ENCODE data around the gene TAF1A.

The TAF1A gene

GRCh38 chr1:222535455-222535854 lies 54.3 kb downstream of the TAF1A start:
- DNase-seq (ENCODE audit: low spot score), result no peak

DNA sequence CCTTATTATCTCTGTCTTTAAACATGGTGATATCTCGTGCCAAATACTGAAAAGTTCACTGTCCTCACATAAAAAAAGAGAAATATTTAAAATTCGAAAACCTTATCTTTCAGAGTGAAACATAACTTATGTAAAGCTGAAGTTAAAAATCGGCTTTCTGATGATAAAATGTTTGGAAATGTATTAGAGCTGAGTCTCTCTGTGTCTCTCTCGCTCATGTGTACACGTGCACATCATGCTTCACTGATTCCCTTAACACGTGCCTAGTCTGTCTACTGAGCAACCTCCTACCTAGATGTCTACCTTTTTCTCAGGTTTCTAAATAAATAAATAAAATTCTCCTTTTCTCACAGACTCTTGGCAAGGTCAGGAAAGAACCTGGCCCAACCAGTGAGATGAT lies 58.9 kb downstream of the TAF1A start:
- DNase-seq (ENCODE audit: low spot score), result no peak

- DNase-seq (ENCODE audit: low spot score), result no peak
Measured at GRCh38 chr1:222529916-222530315, 59.8 kb downstream of the TAF1A start.

DNA sequence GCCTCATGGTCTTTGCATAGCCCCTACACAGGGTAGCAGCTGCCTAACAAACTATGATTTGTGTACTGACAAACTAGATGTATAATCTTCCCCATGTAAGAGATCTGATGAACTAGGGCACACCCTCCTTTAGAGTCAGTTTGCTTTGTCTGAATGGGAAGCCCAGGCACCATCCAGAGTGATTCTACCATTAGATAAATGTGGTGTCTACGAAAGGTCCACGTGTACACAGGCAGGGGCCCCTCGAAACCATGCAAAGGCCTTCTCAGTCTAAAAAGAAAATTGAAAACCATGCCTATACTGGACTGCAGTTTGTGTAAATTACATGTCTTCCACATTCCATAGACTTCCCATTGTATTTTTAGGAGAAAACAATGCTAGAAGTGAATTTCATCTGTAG lies 60.6 kb downstream of the TAF1A start:
- no peak for DNase-seq (ENCODE audit: low spot score)

- no peak for DNase-seq (ENCODE audit: low spot score)
Measured at GRCh38 chr1:222525951-222526350, 63.8 kb downstream of the TAF1A start.

DNA sequence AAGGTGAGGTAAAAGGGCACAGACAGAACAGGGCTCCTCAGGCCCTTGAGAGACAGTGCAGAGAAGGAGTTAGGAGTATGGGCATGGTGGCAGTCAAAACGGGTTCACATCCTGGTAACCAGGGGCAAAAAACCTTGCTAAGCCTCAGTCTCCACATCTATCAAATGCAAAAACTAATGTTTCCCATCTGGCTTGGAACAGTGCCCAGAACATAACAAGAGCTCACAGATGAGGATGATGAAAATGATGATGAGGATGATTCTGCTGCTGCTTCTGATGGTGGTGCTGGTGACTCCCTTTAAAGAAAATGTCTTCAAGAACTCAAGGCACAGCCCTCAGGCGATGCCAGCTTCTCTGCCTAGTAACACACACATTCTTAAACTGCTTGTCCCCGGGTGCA lies 65.9 kb downstream of the TAF1A start:
- no peak for DNase-seq (ENCODE audit: low spot score)

DNA sequence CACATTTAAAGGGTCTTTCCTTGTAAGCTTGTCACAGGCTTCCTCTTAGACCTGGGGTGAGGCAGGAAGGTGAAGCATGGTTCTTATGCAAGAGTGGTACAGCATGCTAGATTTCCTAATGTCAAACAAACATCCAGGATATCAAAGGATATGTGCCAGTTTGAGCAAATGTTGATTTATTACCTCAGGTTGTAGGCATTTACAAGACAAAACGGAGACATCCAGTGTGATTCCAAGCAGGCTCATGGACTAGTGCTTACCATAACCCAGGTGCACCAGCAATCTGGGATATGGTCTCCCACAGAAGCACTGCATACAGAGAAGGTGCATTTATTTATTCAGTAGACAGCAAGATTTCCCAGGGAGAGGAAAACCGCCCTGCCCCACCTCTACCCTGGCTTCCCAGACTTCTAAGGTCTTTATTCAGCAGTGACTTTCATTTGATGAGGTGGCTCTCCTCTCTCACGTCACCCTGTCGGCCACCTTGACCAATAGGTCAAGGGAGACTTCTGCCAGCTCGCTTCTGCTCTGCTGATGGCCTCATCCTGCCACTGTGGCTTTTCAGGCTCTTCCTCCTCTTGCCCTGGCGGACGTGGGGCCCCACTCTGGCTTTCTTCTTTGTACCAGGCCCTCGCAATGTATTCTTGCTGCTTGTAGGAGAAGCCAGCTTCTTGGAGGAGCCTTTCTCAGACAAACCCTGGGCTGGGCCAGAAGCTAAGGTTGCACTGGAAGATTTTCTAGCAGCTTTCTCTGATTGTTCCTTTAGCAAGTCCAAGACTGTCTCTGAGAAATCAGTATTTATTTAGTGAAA lies 67.4 kb downstream of the TAF1A start:
- DNase-seq (ENCODE audit: low spot score), result no peak

DNA sequence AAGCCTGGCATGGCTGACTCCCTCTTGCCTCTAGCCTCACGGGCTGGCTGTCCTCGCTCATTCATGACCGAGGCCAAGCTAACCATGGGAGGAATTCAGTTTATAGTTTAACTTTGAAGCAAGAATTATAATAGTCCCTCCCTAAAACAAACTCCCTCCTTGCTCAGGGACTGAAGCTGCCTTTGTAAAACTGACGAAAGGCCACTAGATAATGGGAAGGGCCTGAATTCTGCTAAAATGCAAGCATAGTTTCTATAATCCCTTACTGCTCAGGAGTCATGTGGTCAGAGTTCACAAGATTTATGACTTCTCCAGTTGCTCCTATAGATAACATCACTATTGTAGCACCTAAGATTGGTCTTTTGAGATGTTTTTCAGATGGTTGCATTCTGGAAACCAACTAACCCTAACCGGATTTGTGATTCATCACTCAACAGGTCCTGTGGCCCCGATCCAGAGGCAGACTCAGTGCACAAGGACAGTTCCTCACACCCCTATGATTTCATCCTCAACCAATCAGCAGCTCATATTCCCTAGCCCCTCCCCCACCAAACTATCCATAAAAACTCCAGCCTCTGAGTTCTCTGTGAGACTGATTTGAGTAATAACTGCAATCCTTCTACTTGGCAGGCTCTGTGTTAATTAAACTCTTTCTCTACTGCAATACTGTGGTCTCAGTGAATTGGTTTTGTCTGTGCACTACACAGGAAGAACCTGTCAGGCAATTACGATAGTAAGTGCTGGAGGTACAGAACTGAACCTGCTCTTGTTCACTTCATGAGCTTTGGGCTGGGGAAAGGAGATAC lies 68.2 kb downstream of the TAF1A start:
- DNase-seq (ENCODE audit: low spot score), result peak; percentile 15

All from GM03348 (cell line).